GM12874 (cell line): Measurements from ENCODE around the gene KRTAP4-1.
"Not testable (repeated sequence)": the region's sequence is repeated elsewhere in the genome, so short reads cannot be mapped to it uniquely, and the experiment has no call there.

ENCODE experiments used
- CTCF ChIP-seq: IDR thresholded peaks from 2 replicates; pipeline ENCODE4 v1.5.1; 2011; ENCODE audit warnings: low read depth, mild to moderate bottlenecking, control low read depth, low read length, moderate library complexity; ENCODE audit not compliant: insufficient read depth

KRTAP4-1 gene

GRCh38 chr17:41184480-41184961 lies at the start of gene KRTAP4-1:
Gene KRTAP4-1 (minus strand): TSS chr17:41184911. CDS start chr17:41184854, 57 bp downstream.
- no peak for TF ChIP-seq CTCF

DNA sequence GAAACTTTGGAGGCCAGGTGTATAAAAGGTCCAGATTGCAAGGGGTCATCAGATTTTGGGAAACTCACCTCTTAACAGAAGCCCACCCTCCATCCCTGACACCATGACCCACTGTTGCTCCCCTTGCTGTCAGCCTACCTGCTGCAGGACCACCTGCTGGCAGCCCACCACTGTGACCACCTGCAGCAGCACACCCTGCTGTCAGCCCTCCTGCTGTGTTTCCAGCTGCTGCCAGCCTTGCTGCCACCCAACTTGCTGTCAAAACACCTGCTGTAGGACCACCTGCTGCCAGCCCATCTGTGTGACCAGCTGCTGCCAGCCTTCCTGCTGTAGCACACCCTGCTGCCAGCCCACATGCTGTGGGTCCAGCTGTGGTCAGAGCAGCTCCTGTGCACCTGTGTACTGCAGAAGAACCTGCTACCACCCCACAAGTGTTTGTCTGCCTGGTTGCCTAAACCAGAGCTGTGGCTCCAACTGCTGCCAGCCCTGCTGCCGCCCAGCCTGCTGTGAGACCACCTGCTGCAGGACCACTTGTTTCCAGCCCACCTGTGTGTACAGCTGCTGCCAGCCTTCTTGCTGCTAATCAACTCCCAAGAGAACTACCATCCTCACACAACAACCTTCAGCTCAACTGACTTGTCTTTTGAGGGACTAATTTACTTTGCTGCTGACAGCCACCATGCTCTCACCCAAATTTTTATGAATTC lies 47.8 kb upstream of the KRTAP4-1 start, which contains the start of gene KRTAP9-3:
KRTAP9-3 (plus strand) TSS at position 51 of the 707 bp plus-strand sequence; CDS start at position 104, 53 bp downstream.
- not testable (repeated sequence) for TF ChIP-seq CTCF

GRCh38 chr17:41231731-41232130 lies 47.0 kb upstream of the KRTAP4-1 start:
- no peak for TF ChIP-seq CTCF

- no peak for TF ChIP-seq CTCF
Observed at GRCh38 chr17:41230094-41230493, 45.4 kb upstream of the KRTAP4-1 start.

DNA sequence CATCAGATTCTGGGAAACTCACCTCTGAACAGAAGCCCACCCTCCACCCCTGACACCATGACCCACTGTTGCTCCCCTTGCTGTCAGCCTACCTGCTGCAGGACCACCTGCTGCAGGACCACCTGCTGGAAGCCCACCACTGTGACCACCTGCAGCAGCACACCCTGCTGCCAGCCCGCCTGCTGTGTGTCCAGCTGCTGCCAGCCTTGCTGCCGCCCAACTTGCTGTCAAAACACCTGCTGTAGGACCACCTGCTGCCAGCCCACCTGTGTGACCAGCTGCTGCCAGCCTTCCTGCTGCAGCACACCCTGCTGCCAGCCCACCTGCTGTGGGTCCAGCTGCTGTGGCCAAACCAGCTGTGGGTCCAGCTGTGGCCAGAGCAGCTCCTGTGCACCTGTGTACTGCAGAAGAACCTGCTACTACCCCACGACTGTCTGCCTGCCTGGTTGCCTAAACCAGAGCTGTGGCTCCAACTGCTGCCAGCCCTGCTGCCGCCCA lies 41.9 kb upstream of the KRTAP4-1 start, which contains the start of gene KRTAP9-2:
KRTAP9-2 (plus strand) TSS at position 51 of the 498 bp plus-strand sequence; CDS start at position 58, 7 bp downstream.
- not testable (repeated sequence) for TF ChIP-seq CTCF

DNA sequence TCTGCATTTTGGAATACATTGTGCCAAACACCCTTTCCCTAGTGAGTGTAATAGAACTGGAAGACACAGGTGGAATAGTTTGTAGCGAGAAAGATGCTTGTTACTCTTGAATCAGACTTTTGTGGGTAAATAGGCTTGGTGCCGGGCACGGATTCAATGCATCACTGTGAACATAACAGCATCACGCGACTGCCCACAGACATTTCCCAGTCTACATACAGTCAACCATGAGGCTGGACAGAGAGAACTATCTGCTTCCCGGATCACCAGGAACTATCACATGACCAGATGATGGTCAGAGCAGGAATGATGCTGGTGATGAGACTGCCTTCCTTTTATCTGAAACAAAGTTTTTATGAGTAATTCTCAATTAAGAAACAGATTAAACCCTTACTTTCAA lies 41.3 kb upstream of the KRTAP4-1 start:
- TF ChIP-seq CTCF: no peak

DNA sequence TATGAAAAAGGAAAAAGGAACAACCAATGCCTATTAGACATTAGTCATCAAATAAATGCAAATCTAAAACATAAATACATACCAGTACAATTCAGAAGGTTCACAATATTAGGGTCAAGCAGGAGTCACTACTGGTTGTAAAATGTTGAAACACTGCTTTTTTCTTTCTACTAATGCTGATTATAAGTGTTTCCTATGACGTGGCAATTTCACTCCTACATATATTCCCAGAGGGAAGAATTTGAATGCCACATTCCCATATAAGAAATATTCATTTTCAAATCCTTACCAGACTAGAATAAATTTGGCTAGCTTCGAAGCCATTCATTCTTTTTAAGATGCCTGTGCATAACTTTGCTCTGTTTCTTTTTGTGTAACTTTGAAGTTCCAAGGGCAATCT lies 39.1 kb upstream of the KRTAP4-1 start:
- no peak for TF ChIP-seq CTCF
